GM19324 (cell line): ENCODE measurements around the gene ZNF227.
"Not testable (repeated sequence)": the region's sequence is repeated elsewhere in the genome, so short reads cannot be mapped to it uniquely, and the experiment has no call there.

Source experiments
- ATAC-seq: cut with Tn5 transposase; IDR thresholded peaks from one replicate; pipeline ENCODE4 v1.9.1; 2021; ENCODE audit warnings: mild to moderate bottlenecking, moderate library complexity; ENCODE audit not compliant: unreplicated experiment, low FRiP score

The ZNF227 gene

GRCh38 chr19:44232867-44233266 is 20.5 kb downstream of the ZNF227 start:
- ATAC-seq = no peak

DNA sequence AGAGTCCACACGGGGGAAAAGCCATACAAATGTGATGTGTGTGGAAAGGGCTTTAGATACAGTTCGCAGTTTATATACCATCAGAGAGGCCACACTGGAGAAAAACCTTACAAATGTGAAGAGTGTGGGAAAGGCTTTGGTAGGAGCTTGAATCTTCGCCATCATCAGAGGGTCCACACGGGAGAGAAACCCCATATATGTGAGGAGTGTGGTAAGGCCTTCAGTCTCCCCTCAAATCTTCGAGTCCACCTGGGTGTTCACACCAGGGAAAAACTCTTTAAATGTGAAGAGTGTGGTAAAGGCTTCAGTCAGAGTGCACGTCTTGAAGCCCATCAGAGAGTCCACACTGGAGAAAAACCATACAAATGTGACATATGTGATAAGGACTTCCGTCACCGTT is 24.1 kb downstream of the ZNF227 start:
- no peak for ATAC-seq

DNA sequence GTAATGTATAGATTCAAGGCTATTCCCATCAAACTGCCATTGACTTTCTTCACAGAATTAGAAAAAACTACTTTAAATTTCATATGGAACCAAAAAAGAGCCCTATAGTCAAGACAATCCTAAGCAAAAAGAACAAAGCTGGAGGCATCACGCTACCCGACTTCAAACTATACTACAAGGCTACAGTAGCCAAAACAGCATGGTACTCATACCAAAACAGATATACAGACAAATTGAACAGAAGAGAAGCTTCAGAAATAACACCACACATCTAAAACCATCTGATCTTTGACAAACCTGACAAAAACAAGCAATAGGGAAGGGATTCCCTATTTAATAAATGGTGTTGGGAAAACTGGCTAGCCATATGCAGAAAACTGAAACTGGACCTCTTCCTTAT is 40.0 kb downstream of the ZNF227 start:
- ATAC-seq = not testable (repeated sequence)

DNA sequence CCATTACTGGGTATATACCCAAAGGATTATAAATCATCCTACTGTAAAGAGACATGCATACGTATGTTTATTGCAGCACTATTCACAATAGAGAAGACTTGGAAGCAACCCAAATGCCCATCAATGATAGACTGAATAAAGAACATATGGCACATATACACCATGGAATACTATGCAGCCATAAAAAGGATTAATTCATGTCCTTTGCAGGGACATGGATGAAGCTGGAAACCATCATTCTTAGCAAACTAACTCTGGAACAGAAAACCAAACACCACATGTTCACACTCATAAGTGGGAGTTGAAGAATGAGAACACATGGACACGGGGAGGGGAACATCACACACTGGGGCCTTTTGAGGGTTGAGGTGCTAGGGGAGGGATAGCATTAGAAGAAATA is 41.1 kb downstream of the ZNF227 start:
- not testable (repeated sequence) for ATAC-seq

- no peak for ATAC-seq
These were observed 42.2 kb downstream of the ZNF227 start for GRCh38 chr19:44254496-44254895.

- no peak for ATAC-seq
These were observed 43.5 kb downstream of the ZNF227 start for GRCh38 chr19:44255705-44256411.

GRCh38 chr19:44258136-44258535 is 45.8 kb downstream of the ZNF227 start:
- ATAC-seq = no peak

DNA sequence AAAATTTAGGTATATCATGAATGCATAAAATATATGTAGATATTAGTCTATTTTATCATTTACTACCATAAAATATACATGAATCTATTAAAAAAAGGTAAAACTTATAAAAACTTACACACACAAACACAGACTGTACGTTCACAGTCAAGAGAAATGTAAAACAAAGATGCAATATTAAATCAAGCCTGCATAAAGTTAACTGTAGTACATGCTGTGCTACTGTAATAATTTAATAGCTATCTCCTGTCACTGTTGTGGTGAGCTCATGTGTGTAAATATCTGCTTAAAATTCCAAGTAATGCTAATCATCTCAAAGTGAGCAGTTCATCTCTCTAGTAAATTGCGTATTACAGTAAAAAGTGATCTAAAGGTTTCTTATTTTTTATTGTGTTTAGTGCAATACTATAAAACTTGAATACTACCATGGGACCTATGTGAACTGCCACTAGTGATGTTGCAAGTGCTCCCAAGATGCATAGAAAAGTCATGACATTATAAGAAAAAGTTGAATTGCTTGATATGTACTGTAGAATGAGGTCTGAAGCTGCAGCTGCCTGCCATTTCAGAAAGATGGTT is 46.6 kb downstream of the ZNF227 start:
- ATAC-seq = no peak

GRCh38 chr19:44260343-44260681 is 48.0 kb downstream of the ZNF227 start:
- ATAC-seq = no peak

DNA sequence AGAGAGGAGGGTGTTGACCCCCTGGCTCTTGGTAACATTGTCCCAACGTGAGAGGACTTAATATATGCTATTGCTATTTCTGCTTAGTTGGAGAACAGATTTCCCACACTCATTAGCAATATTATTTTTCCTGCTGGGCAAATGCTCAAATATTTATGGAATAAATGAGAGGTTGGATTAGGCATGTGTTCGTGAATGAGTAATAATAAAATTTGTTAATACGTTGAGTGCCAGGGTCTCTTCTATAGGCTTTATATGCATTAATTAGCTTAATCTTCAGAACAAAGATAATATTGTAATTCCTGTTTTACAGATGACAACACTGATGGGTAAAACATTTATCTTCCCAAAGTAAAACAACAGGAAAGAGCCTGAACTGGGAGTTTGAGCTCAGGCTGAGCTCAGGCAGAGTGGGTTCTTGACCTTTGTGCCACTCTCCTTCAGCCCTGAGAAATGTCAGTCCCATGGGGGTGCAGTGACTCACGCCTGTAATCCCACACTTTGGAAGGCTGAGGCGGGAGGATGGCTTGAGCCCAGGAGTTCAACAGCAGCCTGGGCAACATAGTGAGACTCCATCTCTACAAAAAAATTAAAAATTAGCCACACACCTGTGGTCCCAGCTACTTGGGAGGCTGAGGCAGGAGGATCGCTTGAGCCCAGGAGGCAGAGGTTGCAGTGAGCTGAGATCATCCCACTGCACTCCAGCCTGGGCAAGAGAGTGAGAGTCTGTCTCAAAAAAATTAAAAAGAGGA is 48.5 kb downstream of the ZNF227 start:
- no peak for ATAC-seq

DNA sequence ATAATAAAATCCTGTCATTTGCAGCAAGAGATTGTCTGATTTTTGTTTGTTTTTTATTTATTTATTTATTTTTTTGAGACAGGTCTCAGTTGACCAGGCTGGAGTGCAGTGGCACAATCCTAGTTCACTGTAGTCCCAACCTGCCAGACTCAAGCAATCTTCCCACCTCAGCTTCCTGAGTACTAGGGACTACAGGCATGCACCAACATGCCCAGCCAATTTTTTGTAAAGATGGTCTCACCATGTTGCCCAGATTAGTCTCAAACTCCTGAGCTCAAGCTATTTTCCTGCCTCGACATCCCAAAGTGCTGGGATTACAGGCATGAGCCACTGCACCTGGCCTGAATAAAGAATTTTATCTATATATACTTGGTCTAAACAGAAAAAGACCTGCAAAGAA is 65.0 kb downstream of the ZNF227 start:
- ATAC-seq = no peak

- ATAC-seq = no peak
These were observed 65.9 kb downstream of the ZNF227 start for GRCh38 chr19:44278181-44278690.

- no peak for ATAC-seq
These were observed 68.6 kb downstream of the ZNF227 start for GRCh38 chr19:44280916-44281315.

DNA sequence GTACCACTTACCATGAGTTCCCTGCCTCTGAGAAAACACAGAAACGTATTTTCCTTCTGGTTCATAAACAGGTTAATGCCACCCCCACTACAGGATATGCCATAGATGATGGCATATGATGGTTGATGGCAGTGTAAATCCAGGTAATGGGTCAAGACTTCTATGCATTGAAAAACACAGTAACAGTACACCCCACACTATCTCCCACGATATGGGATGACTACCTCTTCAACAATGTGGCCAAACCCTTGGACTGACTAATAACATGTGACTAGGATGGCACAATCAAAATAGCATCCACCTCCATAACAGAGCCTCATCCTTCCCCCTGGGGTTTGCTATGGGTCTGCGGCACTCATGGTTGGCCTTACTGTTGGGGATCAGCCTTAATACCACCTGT is 70.5 kb downstream of the ZNF227 start:
- ATAC-seq = no peak

GRCh38 chr19:44284968-44285367 is 72.6 kb downstream of the ZNF227 start:
- ATAC-seq = no peak
